Measurements from ENCODE around the gene SNX20. TPM values are rescaled to one million over a fixed set of nuclear protein-coding genes. Genes with fewer than 3 reads are reported as not detected.

The SNX20 gene
- total and polyA plus RNA-seq, 2 of the 4 experiments (the other 2 are of a cell fraction): not detected

GRCh38 chr16:50666658-50667496 is 14.2 kb downstream of the SNX20 start:
- intact Hi-C loops (cut with micrococcal nuclease): no loop called here
- POLR2A ChIA-PET (ENCODE audit: unreplicated experiment): no interaction called here
- TF ChIP-seq MXI1 (IDR thresholded peaks at IDR 0.05; ENCODE audit: borderline replicate concordance, low read depth, low read length): no peak
- TF ChIP-seq, protein P1, sequence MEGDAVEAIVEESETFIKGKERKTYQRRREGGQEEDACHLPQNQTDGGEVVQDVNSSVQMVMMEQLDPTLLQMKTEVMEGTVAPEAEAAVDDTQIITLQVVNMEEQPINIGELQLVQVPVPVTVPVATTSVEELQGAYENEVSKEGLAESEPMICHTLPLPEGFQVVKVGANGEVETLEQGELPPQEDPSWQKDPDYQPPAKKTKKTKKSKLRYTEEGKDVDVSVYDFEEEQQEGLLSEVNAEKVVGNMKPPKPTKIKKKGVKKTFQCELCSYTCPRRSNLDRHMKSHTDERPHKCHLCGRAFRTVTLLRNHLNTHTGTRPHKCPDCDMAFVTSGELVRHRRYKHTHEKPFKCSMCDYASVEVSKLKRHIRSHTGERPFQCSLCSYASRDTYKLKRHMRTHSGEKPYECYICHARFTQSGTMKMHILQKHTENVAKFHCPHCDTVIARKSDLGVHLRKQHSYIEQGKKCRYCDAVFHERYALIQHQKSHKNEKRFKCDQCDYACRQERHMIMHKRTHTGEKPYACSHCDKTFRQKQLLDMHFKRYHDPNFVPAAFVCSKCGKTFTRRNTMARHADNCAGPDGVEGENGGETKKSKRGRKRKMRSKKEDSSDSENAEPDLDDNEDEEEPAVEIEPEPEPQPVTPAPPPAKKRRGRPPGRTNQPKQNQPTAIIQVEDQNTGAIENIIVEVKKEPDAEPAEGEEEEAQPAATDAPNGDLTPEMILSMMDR (conservative IDR thresholded peaks at IDR 0.05; ENCODE audit: low read depth, low read length): no peak
- Histone ChIP-seq H3K4me1 (ENCODE audit: control insufficient read depth, insufficient read depth, low read length) (no peaks in the 10 kb centered on the region), H4K8ac (ENCODE audit: low read depth in 2 of 2, low read length in 2 of 2) (no peak overlapping the region), H3K4ac (ENCODE audit: low read depth, low read length) (no peak overlapping the region), H4K20me1 (ENCODE audit: insufficient read depth, low read length) (no peaks in the 10 kb centered on the region), H3K9me3 (ENCODE audit: control insufficient read depth, insufficient read depth, low read length) (peaks cover 6% of the 10 kb centered on the region), H4K91ac (ENCODE audit: insufficient read depth, low read depth, low read length) (no peak overlapping the region), H2BK20ac (ENCODE audit: low read depth, low read length) (no peak overlapping the region), H2BK15ac (ENCODE audit: low read depth, low read length) (no peak overlapping the region), H2AK5ac (ENCODE audit: low read depth, low read length) (no peak overlapping the region), H3K4me3 (ENCODE audit: insufficient read depth, low read depth, low read length) (no peak overlapping the region), H3K9ac (ENCODE audit: low read depth, low read length) (no peak overlapping the region), H2BK120ac (ENCODE audit: low read depth, low read length) (no peak overlapping the region), H3K56ac (ENCODE audit: extremely low read depth, insufficient read depth, low read length) (no peak overlapping the region), H4K5ac (ENCODE audit: low read depth, low read length) (no peak overlapping the region), H3K79me1 (ENCODE audit: low read depth in 1 of 2, low read length in 2 of 2) (no peaks in the 10 kb centered on the region), H2AFZ (replicated peaks; ENCODE audit: low read length, poor library complexity) (no peak overlapping the region), H3K36me3 (ENCODE audit: control insufficient read depth, insufficient read depth, low read length) (no peaks in the 10 kb centered on the region), H3K27ac (ENCODE audit: insufficient read depth, low read length) (no peak overlapping the region), H3K9me1 (ENCODE audit: insufficient read depth, low read length) (no peaks in the 10 kb centered on the region), H3K27me3 (ENCODE audit: control insufficient read depth, insufficient read depth, low read length) (no peaks in the 10 kb centered on the region; the same call in 1 of the 2 replicates), H3K4me2 (ENCODE audit: low read depth, low read length) (no peak overlapping the region), H3K23ac (ENCODE audit: low read depth, low read length) (no peak overlapping the region), H2BK5ac (ENCODE audit: low read depth, low read length, poor library complexity, severe bottlenecking) (no peak overlapping the region), H3K14ac (replicated peaks; ENCODE audit: low read depth, low read length) (no peak overlapping the region), H2AK9ac (replicated peaks; ENCODE audit: low read depth, low read length, poor library complexity) (no peak overlapping the region), H3K18ac (ENCODE audit: low read depth, low read length) (no peak overlapping the region)
- WGBS, 2 experiments (ENCODE audit: extremely low coverage in 2 of 2, insufficient read length in 1 of 2): no CpG with 5 or more reads among the region's 9 CpGs
- DNase-seq: no peak
- CTCF ChIA-PET: interaction anchor here (0.6 to 2.6 kb wide), 5 partner anchors 14 to 1453 kb away, joined by 3 to 17 read pairs (median 5); partner anchors contain the start of gene SNX20
- dilution Hi-C loops (cut with HindIII; ENCODE audit: low sequenced_read_pairs, unreplicated experiment): no loop called here
- no TSS peak for BruUV-seq (replicated peaks)
- in situ Hi-C loops (cut with MboI; ENCODE audit: low sequenced_read_pairs): loop anchor here (10.0 to 25.0 kb wide), 2 partner anchors 292 to 455 kb away; no protein-coding TSS in a partner anchor
- ATAC-seq (ENCODE audit: low read depth): no peak

Measured in IMR-90 (cell line).